ENCODE data around the gene ACSM2B.
"Not testable (repeated sequence)": the region's sequence is repeated elsewhere in the genome, so short reads cannot be mapped to it uniquely, and the experiment has no call there.

ACSM2B gene, protein sequence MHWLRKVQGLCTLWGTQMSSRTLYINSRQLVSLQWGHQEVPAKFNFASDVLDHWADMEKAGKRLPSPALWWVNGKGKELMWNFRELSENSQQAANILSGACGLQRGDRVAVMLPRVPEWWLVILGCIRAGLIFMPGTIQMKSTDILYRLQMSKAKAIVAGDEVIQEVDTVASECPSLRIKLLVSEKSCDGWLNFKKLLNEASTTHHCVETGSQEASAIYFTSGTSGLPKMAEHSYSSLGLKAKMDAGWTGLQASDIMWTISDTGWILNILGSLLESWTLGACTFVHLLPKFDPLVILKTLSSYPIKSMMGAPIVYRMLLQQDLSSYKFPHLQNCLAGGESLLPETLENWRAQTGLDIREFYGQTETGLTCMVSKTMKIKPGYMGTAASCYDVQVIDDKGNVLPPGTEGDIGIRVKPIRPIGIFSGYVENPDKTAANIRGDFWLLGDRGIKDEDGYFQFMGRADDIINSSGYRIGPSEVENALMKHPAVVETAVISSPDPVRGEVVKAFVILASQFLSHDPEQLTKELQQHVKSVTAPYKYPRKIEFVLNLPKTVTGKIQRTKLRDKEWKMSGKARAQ

DNA sequence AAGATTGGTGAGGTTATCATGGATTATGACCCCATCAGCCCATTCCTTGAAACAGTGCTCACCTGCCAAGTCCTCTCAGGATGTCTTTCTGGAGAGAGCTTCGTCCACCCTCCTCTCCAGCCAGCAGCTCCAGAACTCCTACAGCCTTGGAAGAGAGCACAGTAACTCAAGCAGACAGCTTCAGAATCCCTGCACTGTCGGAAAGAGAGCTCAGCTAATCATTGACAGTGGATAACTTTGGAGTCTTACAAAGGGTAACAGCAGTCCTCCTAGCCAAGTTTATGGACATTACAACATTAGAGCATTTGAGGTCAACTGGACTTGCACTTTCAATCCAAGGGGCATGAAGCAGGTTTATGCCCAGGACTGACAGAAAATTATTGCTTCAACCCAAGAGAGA, at the start of gene ACSM2B:
Gene ACSM2B, minus strand, starts transcription at position 223 of the 400 bp plus-strand sequence. CDS start 11,522 bp downstream, outside the sequence.
- not testable (repeated sequence) for ATAC-seq, DNase-seq

DNA sequence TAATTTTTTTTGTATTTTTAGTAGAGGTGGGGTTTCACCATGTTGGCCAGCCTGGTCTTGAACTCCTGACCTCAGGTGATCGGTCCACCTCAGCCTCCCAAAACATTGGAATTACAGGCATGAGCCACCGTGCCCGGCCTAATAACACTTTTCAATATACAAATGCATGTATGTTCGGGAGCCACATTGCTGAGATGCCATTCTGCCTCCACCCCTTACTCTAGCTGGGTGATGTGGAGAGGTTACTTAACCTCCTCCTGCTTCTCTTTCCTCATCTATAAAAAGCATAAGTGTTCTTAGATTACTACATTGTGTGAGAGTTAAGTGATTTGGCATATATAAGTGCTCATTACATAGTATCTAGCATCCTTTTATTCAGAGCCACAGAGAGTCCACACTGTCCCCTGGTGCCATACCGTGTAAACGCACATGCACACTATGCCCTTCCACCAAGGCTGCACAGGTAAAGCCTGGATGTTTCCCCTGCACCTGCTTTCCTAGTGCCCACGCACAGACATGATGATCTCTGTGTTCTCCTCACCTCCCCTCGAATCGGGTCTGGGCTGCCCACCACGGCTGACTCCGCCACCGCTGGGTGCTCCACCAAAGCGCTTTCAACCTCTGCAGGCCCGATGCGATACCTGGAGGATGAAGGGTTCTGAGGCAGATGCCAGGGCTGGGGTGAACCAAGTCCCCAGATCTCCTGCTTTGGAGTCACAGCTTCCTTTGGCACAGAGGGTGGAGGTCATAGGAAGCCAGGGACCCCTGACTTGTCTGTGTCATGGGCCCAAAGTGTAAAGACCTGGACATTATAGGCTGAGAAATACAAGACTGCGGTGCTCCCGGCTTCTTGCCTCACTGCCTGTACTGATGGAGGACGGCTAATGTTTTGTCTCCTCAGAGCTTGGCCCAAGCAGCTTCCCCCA, 49.0 kb upstream of the ACSM2B start:
- ATAC-seq (no peak), DNase-seq (no peak)

DNA sequence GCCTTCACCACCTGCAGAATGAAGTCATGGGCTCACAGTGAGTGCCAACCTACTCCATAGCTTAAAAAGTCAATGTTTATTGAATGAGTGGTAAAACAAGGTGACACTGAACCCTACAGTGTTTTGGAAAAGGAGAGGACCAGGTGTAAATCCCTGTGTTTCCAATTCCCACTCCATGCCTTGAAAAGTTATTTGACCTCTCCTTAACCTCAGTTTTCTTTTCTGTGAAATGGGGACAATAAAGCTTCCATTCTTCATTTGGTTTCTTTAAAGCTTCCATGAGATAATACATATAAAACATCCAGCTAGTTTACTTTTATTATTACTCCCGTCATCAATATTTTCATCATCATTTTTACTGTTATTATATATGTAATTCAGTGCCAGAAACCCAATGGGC, 48.0 kb upstream of the ACSM2B start:
- DNase-seq (no peak), ATAC-seq (no peak)

DNA sequence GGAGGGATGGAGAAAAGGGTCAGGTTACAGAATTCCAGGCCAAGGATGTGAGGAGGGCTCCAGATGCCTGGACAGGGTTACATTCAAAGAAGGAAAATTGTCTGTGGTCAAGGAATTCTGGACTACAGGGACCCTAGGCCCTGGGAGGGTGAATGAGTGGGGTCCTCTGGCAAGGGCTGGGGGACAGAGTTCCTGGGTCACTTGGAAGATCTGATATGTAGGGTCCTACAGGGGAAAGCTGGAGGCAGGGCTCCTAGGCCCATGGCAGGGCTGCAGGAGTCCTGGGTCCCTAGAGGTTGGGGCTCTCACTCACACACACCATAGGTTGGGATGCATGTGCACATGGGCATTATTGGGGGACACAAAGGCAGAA, 46.3 kb upstream of the ACSM2B start:
- DNase-seq = no peak

DNA sequence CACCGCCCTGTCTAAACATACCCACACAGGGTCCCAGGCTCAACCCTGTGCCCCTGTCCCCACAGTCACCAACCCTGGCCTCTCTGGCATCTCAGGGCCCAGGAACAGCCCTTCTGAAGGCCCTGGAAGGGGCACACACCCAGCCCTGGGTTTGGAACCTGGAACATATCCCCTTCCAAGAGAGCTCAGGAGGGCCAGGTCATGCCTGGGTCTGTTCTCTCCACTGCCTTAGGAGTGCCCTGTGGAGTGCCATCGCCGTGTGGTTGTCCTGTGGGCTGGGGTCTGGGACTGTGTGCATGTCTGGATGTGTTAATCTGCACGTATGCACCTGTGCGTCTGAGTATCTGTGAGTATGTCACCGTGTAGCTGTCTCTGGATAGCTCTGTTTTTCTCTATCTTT, 45.2 kb upstream of the ACSM2B start:
- ATAC-seq (no peak), DNase-seq (no peak)

More for the DNA sequence above, 46.3 kb upstream of the ACSM2B start:
- ATAC-seq = no peak

DNA sequence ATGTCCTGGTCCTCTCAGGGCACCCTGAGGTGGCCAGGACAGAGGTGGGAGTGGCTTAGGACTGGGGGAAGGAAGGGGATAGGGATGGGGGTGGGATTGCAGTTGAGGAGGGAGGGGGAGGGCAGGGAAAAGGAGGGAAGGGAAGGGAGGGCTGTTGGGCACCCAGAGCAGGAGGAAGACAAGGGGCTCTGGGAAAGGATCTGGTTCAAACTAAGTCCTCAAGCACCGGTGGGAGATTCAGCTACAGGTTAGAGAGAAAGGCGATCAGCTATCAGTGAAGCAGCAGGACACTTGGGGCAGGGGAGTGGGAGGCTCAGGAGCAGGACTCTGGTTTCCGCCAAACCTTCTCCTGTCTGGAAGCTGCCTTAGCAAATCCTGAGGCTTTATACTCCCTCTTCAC, 44.6 kb upstream of the ACSM2B start:
- DNase-seq = no peak
- no peak for ATAC-seq

DNA sequence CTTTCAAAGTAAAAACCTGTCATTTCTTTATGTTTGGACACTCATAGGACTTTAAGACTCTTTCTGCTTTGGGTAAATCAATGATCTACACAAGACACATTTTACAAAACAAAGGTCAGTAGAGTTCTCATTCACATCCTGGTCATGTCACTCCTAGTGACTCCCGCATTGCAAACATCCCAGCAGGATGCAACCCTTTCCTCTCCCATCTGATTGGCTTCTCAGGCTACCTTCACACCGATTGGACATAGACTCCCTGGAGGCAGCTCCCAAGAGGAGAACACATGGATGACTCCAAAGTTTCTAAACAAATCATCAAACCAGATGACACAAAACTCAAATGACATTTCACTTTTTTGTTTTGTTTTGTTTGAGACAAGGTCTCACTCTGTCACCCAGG, 43.8 kb upstream of the ACSM2B start:
- no peak for DNase-seq
- no peak for ATAC-seq

DNA sequence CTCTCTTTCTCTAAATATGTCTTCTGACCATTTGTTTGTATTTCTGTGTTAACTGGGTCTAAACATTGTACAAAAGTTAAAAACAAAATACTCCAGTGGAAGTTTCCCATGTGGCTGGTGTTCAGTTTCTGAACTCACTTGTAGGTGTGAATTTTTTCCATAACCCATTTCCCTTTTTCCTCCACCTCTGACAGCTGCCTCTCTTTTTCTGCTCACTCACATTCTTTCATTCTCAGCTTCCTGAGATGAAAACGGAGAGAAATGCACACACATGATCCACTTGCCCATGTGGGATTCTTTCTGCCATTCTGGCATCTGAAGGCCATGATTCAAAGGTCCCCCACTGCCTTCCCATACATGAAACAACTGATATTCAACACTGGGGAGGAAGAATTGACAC, 41.1 kb upstream of the ACSM2B start:
- DNase-seq (no peak), ATAC-seq (no peak)

DNA sequence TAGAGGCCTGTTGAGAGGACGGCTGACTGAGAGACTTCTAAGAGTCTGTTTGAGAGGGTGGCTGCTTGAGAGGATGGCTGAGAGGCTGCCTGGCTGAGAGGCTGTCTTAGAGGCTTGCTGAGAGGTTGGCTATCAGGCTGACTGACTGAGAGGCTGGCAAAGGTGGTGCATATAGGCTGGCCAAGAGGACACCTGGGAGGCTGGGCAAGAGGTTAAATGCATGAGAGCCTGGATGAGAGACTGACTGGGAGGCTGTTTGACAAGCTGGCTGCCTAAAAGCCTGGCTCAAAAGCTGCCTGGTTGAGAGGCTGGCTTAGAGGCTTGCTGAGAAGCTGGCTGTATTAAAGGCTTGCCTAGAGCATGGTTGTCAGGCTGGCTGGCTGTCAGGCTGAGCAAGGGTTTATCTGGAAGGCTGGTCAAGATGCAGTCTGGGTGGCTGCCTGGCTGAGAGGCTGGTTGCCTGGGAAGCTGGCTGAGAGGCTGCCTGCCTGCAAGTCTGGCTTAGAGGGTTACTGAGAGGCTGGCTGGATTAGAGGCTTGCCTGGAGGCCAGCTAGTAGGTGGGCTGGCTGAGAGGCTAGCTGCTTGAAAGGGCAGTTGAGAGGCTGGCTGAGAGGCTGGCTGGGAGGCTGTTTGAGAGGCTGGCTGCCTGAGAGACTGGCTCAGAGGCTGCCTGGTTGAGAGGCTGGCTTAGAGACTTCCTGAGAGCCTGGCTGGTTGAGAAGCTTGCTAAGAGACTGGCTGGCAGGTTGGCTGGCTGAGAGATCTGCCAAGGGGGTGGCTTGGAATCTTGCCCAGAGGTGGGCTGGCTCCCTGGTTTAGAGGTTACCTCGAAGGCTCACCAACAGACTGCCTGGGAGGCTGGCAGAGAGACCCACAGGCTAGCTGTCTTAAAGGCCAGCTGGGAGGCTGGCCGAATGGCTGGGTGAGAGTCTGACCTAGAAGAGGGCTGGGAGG, 38.3 kb upstream of the ACSM2B start:
- ATAC-seq (no peak), DNase-seq (no peak)

DNA sequence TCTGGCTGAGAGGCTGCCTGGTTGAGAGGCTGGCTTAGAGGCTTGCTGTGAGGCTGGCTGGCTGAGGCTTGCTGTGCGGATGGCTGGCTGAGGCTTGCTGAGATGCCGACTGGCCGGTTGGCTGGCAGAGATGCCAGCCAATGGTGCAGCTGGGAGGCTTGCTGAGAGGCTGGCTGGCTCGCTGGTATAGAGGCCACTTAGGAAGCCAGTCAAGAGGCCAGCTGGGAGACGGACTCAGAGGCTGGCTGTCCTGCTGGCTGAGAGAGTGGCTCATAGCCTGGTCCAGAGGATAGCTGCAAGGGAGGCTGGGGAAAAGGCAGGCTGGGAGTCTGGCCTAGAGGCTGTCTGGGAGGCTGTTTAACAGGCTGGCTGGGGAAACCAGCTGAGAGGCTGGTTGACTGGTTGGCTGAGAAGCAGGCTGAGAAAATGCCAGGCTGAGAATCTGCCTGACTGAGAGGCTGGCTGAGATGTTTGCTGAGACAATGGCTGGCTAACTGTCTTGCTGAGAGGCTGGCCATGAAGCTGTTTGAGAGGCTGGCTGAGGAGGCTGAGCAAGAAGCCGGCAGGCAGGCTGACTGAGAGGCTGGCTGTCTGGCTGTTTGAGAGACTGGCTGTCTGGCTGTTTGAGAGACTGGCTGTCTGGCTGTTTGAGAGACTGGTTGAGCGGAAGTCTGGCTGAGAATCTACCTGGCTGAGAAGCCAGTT, 37.5 kb upstream of the ACSM2B start:
- ATAC-seq (no peak), DNase-seq (no peak)

DNA sequence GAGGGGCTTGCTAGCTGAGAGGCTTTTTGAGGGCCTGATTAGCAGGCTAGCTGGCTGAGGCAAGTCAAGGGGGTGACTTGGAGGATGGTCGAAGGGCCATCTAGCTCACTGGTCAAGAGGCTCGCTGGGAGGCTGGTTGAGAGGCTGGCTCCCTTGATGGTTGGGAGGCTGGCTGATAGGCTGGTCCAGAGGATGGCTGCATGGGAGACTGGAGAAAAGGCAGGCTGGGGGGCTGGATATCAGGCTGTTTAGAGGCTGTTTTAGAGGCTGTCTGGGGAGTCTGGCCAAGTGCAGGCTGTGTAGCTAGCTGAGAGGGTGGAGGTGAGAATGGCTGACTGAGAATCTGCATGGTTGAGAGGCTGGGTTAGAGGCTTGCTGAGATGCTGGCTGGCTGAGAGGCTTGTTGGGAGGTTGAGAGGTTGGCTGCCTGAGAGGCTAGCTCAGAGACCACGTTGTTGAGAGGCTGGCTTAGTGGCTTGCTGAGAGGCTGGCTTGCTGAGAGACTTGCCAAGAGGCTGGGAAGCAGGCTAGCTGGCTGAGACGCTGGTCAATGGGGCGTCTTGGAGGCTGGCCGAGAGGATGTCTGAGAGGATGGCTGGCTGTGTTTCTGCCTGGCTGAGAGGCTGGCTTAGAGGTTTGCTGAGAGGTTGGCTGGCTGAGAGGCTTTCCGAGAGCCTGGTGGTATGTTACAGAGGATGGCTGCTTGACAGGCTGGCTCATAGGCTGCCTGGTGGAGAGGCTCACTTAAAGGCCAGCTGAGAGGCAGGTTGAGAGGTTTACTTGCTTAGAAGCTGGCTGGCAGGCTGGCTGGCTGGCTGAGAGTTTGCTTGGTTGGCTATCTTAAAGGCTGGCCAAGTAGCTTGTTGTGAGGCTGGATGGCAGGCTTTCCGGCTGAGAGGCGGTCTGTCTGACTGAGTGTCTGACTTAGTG, 36.6 kb upstream of the ACSM2B start:
- DNase-seq (no peak), ATAC-seq (no peak)

DNA sequence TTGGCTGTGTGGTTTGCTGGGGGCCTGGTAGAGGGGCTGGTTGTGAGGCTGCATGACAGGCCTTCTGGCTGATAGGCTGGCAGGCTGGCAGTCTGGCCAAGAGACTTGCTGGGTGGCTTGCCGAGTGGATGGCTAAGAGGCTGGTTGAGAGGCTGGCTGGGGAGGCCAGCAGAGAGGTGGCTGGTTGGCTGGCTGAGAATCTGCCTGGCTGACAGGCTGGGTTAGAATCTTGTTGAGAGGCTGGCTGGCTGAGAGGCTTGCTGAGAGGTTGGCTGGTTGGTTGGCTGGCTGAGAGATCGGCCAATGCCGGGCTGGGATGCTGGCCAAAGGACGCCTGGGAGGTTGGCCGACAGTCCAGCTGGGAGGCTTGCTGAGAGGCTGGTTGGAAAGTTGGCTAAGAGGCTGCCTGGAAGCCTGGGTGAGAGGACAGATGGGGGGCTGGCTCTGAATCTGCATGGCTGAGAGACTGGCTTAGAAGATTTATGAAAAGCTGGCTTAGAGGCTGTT, 35.9 kb upstream of the ACSM2B start:
- DNase-seq (no peak), ATAC-seq (no peak)

DNA sequence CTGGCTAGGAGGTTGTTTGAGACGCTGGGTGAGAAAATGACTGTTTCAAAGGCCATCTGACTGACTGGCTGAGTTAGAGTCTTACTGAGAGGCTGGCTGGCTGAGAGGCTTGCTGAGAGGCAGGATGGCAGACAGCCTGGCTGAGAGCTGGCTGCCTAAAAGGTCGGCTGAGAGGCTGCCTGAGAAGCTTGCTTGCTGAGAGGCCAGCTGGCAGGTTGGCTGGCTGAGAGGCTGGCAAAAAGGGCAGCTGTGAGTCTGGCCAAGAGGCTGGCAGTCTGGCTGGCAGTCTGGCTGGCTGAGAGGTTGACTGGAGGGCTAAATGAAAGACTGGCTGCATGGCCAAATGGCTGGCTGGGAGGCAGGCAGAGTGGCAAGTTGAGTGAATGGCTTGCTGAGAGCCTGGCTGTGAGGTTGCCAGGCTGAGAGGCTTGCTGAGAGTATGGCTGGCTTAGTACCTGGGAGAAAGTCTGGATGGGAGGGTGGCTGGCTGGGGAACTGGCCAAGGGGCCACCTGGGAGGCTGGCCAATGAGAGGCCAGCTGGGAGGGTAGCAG, 35.3 kb upstream of the ACSM2B start:
- no peak for ATAC-seq

DNA sequence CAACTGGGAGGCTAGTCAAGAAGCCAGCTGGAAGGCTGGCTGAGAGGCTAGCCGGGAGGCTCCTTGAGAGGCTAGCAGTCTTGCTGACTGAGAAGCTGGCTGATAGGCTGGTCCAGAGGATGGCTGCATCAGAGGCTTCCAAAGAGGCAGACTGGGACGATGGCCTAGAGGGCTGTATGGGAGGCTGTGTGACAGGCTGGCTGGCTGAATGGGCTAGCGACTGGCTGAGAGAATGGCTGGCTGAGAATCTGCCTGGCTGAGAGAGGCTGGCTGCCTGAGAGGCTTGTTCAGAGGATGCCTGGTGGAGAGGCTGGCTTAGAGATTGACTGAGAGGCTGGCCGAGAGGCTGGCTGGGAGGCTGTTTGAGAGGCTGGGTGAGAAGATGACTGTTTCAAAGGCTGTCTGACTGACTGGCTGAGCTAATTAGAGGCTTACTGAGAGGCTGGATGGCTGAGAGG, 34.8 kb upstream of the ACSM2B start:
- no peak for DNase-seq
- ATAC-seq = no peak

More for the DNA sequence above, 35.3 kb upstream of the ACSM2B start:
- DNase-seq = no peak

DNA sequence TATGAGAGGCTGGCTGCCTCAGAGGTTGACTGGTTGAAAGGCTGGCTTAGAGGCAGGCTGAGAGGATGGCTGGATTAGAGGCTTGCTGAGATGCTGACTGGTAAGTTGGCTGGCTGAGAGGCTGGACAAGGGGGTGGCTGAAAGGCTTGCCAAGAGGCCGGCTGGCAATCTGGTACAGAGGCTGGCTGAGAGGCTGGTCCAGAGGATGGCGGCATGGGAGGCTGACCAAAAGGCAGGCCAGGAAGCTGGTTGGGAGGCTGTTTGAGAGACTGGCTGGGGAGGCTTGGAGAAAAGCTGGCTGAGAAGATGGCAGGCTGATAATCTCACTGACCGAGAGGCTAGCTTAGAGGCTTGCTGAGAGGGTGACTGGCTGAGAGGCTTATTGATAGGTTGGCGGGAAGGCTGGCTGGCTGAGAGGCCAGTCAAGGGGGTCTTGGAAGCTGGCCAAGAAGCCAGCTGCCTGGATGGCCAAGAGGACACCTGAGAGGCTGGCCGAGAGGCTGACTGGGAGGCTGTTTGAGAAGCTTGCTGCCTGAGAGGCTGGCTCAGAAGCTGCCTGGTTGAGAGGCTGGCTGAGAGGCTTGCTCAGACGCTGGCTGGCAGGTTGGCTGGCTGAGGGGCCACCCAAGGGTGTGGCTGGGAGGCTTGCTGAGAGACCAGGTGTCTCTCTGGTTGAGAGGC, 34.2 kb upstream of the ACSM2B start:
- ATAC-seq = no peak
- DNase-seq = no peak

DNA sequence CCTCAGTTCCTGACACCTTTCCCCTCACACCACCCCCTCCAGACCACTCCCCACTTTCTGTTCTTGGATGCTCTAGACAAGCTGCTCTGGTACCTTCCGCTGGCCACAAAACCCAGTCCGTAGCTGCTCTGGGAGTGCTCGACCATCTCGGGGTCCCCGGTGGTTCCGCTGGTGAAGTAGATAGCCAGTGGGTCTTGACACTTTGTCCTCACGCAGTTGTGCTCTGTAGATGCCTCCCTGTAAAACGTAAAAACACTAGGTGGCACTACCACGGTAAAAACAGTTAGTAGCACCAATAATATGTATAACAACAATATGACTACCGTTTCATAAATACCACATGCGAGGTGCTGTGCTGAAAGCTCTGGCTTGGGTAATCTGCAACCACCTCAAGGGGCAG, 26.0 kb upstream of the ACSM2B start:
- ATAC-seq, DNase-seq: not testable (repeated sequence)

DNA sequence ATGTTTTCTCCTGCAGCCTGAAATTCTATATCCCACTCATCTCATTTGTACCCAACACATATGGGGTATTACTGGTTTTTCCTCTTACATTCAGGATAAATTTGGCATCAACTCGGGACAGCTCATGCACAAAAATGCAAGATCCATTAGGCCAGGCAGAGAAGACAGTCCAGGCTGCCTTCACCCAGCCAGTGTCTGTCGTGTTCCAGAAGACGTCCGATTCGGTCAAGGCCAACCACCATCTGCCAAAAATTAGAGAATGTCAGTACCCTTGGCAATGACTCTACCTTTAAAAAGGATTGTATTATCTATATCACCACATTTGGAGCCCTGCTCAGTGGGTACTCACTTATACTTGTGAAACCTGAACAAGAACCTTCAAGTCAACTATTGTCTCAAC, 23.3 kb upstream of the ACSM2B start:
- not testable (repeated sequence) for DNase-seq, ATAC-seq

DNA sequence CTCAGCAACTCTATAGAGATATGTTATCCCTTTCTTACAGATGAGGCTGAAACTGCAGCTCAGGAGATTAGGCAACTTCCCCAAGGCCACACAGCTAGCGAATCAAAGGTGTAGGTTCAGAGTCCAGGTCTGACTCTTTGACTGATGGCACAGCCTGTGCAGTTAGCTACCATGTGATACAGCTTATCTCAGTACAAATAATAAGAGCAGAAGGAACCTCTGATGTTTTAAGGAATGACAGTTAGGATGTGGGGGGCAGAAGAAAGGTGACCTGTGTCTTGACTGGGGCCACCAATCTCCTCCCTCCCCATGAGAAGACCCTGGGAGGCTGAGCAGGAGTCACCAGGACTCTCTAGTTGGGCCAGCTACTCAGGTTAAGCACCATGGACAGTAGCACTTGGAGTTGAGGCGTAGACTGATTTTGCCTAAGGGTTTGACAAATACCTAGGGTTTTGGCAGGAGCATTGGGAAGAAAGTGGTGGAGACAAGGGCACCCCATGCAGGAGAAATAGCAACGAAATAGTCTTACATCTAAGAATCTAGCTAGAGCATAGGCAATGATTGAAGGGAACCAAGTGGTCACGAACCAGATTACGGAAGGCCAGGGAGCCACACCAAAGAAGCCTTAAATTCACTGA, 22.8 kb upstream of the ACSM2B start:
- DNase-seq = no peak
- no peak for ATAC-seq
